Sigmoid colon (tissue), 3 donors: ENCODE data around the gene TCEAL3.

Experiments
- POLR2A ChIP-seq, 2 donors: fragments of 450-650 bp; IDR thresholded peaks; one replicate each; pipeline ENCODE4 v1.6.1; 2016; ENCODE audit warnings: antibody characterized with exemption in 2 of 2, mild to moderate bottlenecking in 2 of 2, moderate library complexity in 2 of 2
- TF ChIP-seq, protein P1 (sequence below), 4 experiments: fragments of 450-650 bp in 3 of 4; fragments of 200-600 bp in 1 of 4; IDR thresholded peaks; one replicate each; pipeline ENCODE4 v1.5.1; 2016 to 2019; ENCODE audit warnings: antibody characterized with exemption in 4 of 4, mild to moderate bottlenecking in 3 of 4, moderate library complexity in 2 of 4

DNA sequence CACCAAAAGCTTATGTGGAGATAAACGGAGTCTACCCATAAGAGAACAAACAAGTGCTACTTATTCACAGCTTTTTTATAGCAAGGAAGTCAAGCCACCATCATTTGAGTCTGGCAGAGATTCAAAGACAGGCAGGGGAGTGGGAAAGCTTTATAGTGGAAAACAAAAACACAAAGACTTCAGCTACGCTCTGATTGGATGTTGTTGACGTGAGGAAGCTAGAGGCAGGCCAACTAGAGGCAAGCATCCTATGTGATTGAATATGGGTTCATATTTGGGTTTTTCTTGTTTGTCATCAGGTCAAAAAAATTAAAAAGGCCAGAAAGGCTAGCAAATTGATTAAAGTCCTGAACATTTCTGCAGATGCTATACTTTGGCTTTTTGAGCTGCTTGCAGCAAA is 23.2 kb upstream of the TCEAL3 start:
- TF ChIP-seq, protein P1, sequence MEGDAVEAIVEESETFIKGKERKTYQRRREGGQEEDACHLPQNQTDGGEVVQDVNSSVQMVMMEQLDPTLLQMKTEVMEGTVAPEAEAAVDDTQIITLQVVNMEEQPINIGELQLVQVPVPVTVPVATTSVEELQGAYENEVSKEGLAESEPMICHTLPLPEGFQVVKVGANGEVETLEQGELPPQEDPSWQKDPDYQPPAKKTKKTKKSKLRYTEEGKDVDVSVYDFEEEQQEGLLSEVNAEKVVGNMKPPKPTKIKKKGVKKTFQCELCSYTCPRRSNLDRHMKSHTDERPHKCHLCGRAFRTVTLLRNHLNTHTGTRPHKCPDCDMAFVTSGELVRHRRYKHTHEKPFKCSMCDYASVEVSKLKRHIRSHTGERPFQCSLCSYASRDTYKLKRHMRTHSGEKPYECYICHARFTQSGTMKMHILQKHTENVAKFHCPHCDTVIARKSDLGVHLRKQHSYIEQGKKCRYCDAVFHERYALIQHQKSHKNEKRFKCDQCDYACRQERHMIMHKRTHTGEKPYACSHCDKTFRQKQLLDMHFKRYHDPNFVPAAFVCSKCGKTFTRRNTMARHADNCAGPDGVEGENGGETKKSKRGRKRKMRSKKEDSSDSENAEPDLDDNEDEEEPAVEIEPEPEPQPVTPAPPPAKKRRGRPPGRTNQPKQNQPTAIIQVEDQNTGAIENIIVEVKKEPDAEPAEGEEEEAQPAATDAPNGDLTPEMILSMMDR (IDR thresholded peaks at IDR 0.05) = no peak
- no peak for TF ChIP-seq POLR2A (IDR thresholded peaks at IDR 0.05)
